Panc1 (cell line): ENCODE measurements around the gene ITPR2. TPM values are rescaled to one million over a fixed set of nuclear protein-coding genes. Genes with fewer than 3 reads are reported as not detected.

ENCODE experiments used
- ATAC-seq: fragments of 200-7000 bp; cut with Tn5 transposase; 2 replicates; pipeline ENCODE4 v1.9.1; 2020; ENCODE audit warnings: mild to moderate bottlenecking, moderate library complexity
- BruUV-seq: library from RNA; stranded (reverse); fragments of 400-500 nt; replicated peaks from 2 replicates; lab custom pipeline; 2021; lab: Mats Ljungman, UMichigan
- CTCF ChIA-PET: fragments of 300-600 bp; sonication (Branson Sonifier 250); formaldehyde crosslinking; loops from one replicate; lab custom pipeline; 2022; ENCODE audit warnings: antibody characterized with exemption; lab: Charles Lee
- POLR2A ChIA-PET: fragments of 300-600 bp; sonication (Branson Sonifier 250); formaldehyde crosslinking; loops from one replicate; lab custom pipeline; 2022; ENCODE audit warnings: antibody characterized with exemption; lab: Charles Lee
- DNase-seq: peaks from one replicate; pipeline ENCODE4 v3.0.0-alpha.2; 2010; ENCODE audit warnings: low read depth, low spot score
- H3K27ac ChIP-seq: 2 replicates; pipeline ENCODE4 v1.5.1; 2011; ENCODE audit warnings: mild to moderate bottlenecking, low read length, inconsistent platforms
- H3K27me3 ChIP-seq: fragments of 200-500 bp; sonication (Bioruptor generic); 2 replicates; pipeline ENCODE4 v1.6.0; 2014; ENCODE audit warnings: low read length, inconsistent platforms; ENCODE audit not compliant: control insufficient read depth, insufficient read depth
- H3K36me3 ChIP-seq: fragments of 200-500 bp; sonication (Bioruptor generic); 2 replicates; pipeline ENCODE4 v1.5.1; 2014; ENCODE audit warnings: inconsistent platforms, mild to moderate bottlenecking, low read length, moderate library complexity; ENCODE audit not compliant: control insufficient read depth, insufficient read depth
- H3K4me1 ChIP-seq: 2 replicates; pipeline ENCODE4 v1.5.1; 2011; ENCODE audit warnings: inconsistent platforms, mild to moderate bottlenecking, low read length, moderate library complexity; ENCODE audit not compliant: control insufficient read depth, insufficient read depth
- H3K4me3 ChIP-seq, 2 experiments: 2 replicates each; pipeline ENCODE4 v1.5.1; 2011 to 2012; ENCODE audit warnings: low read depth in 2 of 2, low read length in 2 of 2, mild to moderate bottlenecking in 2 of 2, inconsistent platforms in 1 of 2, moderate library complexity in 1 of 2
- H3K9me3 ChIP-seq: fragments of 200-500 bp; sonication (Bioruptor generic); 2 replicates; pipeline ENCODE4 v1.5.1; 2014; ENCODE audit warnings: low read depth, mild to moderate bottlenecking, inconsistent platforms, low read length, moderate library complexity; ENCODE audit not compliant: control insufficient read depth, insufficient read depth
- CTCF ChIP-seq: fragments of 450-650 bp; IDR thresholded peaks from 2 replicates; pipeline ENCODE4 v1.5.1; 2017; ENCODE audit warnings: mild to moderate bottlenecking
- POLR2AphosphoS5 ChIP-seq: IDR thresholded peaks from 2 replicates; pipeline ENCODE4 v1.6.1; 2012; ENCODE audit warnings: mild to moderate bottlenecking, low read depth, low read length, moderate library complexity
- REST ChIP-seq, 2 experiments: IDR thresholded peaks; 2 replicates each; pipeline ENCODE4 v1.6.1; 2011 to 2012; ENCODE audit warnings: low read depth in 2 of 2, control low read depth in 1 of 2, low read length in 1 of 2, mild to moderate bottlenecking in 1 of 2, moderate library complexity in 1 of 2; ENCODE audit not compliant: insufficient read depth in 1 of 2
- SIN3A ChIP-seq: IDR thresholded peaks from 2 replicates; pipeline ENCODE4 v1.6.1; 2012; ENCODE audit warnings: low read depth, mild to moderate bottlenecking, low read length, moderate library complexity, borderline replicate concordance; ENCODE audit not compliant: insufficient read depth
- TCF7L2 ChIP-seq: IDR thresholded peaks from 2 replicates; pipeline ENCODE4 v1.6.1; 2011; ENCODE audit warnings: mild to moderate bottlenecking, low read depth, low read length, inconsistent platforms
- in situ Hi-C: cut with HindIII; loops from 2 replicates; pipeline ENCODE4 v1.10.0; 2016; ENCODE audit warnings: low sequenced_read_pairs, low pct_unique_long_range_greater_than_20kb
- intact Hi-C: fragments of 100-400 bp; cut with micrococcal nuclease; formaldehyde crosslinking; loops from one replicate; pipeline ENCODE4 v1.10.0; 2022; ENCODE audit not compliant: unreplicated experiment
- total RNA-seq: library from RNA; stranded (reverse); gene quantifications from one replicate; pipeline ENCODE4 v1.2.1, GENCODE V29; 2021; ENCODE audit not compliant: unreplicated experiment

ITPR2 gene
- total RNA-seq, 1 experiment from 2014 or later = 41.8 TPM

GRCh38 chr12:26767116-26767515, 65.9 kb downstream of the ITPR2 start:
- DNase-seq (no peak), ATAC-seq (no peak)
- TF ChIP-seq REST (IDR thresholded peaks at IDR 0.05; ENCODE audit: insufficient read depth in 1 of 2, low read depth in 2 of 2, low read length in 1 of 2) (no peak), CTCF (no peak; the same call in 1 of the 2 replicates), POLR2AphosphoS5 (no peak), TCF7L2 (no peak), SIN3A (no peak)
- BruUV-seq = no TSS peak
- Histone ChIP-seq H3K9me3 (peaks cover 7% of the 10 kb centered on the region), H3K27ac (no peak overlapping the region), H3K36me3 (no peaks in the 10 kb centered on the region), H3K4me3 (no peak overlapping the region), H3K27me3 (no peaks in the 10 kb centered on the region), H3K4me1 (peaks cover 6% of the 10 kb centered on the region)
- in situ Hi-C loops = no loop called here
- POLR2A ChIA-PET = no interaction called here
- CTCF ChIA-PET = no interaction called here
- intact Hi-C loops = no loop called here

GRCh38 chr12:26762186-26762585, 70.8 kb downstream of the ITPR2 start:
- Histone ChIP-seq H3K27me3 (no peaks in the 10 kb centered on the region), H3K4me3 (no peak overlapping the region), H3K27ac (no peak overlapping the region), H3K4me1 (no peaks in the 10 kb centered on the region), H3K9me3 (peaks cover 10% of the 10 kb centered on the region), H3K36me3 (no peaks in the 10 kb centered on the region)
- CTCF ChIA-PET = interaction anchor here (0.6 kb wide), 1 partner anchor 43 kb away, joined by 3 read pairs; no protein-coding TSS in a partner anchor
- in situ Hi-C loops = no loop called here
- no peak for DNase-seq
- no peak for TF ChIP-seq SIN3A
- no peak for TF ChIP-seq TCF7L2
- TF ChIP-seq POLR2AphosphoS5 = no peak
- no peak for TF ChIP-seq REST (IDR thresholded peaks at IDR 0.05; ENCODE audit: insufficient read depth in 1 of 2, low read depth in 2 of 2, low read length in 1 of 2)
- no peak for TF ChIP-seq CTCF
- no TSS peak for BruUV-seq
- POLR2A ChIA-PET = no interaction called here
- no peak for ATAC-seq
- intact Hi-C loops = no loop called here
